LoVo (cell line): ENCODE results near the gene PRSS22.

Source experiments
- DNase-seq: peaks from one replicate; pipeline ENCODE4 v3.0.0-alpha.2; 2016; ENCODE audit warnings: low spot score

PRSS22 gene

GRCh38 chr16:2881783-2882649 is 24.0 kb upstream of the PRSS22 start:
- no peak for DNase-seq

DNA sequence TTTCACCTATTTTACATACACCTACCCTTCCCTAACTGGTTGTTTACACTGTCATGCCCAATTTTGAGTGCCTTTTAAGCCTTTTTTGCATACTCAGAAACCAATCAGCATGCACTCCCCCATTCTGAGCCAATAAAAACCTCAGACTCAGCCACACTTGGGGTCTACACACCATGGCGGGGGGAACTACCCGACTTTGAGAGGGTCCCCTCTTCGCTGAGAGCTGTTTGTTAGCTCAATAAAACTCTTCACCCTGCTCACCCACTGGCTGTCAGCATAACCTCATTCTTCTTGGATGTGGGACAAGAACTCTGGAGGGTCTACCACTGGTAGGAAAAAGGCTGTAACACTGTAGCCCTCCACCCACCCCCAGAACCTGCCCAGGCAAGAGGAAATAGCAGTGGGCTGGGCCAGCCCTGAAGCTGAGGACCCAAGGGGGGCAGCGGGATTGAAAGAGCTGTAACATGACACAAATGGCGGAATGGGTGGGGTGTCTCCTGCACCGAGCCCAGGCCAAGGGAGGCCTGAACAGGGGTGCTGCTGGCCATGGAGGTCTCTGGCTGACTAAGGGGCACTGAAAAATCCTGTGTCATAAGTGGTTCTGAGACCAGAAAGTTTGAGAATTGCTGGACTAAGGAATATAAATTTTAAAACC is 22.0 kb upstream of the PRSS22 start:
- DNase-seq, result no peak

- DNase-seq, result peak; percentile 89
Measured at GRCh38 chr16:2874912-2875362, 17.0 kb upstream of the PRSS22 start.

DNA sequence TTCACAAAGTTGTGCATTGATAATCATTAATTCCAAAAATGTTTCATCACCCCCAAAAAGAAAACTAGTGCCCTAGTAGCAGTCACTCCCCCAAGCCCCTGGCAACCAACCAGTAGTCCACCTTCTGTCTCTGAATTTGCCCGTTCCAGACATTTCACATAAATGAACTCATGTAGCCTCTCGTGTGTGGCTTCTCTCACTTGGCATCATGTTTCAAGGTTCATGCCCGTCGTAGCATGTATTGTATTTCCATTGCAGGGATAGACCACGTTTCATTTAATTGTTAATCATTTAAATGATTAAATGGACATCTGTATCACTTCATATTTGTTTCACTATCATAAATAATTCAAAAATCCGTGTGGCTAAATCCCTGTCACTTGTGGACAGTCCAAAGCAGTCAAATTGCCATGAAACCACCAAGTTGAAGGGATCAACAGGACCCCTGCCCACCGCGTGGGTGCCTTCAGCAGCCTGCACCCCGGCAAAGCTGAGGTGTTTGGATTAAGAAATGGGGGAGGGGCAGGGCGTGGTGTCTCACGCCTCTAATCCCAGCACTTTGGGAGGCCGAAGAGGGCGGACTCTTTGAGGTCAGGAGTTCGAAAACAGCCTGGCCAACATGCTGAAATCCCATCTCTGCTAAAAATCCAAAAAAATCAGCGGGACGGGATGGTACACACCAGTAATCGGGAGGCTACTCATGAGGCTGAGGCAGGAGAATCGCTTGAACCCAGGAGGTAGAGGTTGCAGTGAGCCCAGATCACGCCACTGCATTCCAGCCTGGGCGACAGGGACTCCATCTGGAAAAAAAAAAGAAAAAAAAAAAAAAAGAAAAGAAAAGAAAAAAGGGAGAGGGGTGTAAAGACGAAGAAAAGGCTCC is 16.3 kb upstream of the PRSS22 start:
- DNase-seq, result no peak

DNA sequence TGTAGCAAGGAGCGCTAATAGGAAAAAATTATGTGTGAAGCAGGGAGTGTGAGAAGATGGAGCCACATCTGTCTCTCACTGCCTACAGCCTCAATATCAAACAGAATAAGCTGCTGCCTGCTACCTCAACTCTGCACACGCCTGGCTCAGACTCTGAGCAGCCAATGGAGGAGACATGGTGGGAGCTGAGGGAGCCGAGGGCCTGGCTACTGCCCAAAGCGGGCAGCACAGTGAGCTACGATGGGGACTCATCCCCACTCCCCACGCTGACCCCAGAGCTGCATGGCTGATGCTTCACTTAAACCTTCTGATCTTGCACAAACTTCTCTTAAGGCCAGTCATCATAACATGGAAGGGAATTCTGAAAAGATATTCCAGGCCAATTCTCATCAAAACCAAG is 14.0 kb upstream of the PRSS22 start:
- no peak for DNase-seq

DNA sequence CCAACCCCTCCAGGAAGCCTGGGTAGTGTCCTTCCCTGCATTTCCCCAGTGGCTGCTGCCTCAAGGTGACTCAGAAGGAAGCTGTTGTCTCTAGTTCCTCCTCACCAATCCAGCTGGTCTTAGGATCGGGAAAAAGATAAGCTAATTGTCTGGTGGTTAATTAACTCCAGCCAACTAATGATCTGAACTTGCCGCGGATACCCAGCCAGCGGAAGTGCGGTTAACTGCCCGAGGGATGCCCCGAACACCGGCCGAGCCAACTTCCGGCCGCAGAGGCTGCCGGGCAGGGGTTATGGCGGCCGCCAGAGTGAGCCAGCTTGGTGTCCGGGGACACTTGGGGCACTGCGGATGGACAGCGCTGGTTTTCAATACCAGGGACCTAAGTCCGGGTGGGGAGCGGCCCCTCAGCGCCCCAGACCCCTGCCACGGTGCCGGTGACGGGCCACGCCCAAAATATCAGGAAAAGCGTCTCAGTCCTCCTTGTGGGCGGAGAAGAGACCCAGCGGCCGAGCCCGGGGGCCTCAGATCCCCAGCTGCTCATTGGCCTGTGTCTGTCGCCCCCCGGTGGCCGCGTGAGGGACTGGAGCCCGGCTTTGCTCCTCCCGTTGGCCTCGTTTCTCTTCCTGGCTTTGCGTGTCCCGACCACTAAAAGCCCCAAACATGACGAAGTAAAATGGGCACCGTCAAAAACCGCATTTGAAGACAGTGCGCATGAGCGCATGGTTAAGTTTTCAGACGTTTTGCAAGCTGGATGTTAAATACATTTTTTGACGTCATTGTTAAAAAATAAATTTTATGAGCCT is 10.2 kb upstream of the PRSS22 start:
- DNase-seq, result peak; percentile 93

- no peak for DNase-seq
Measured at GRCh38 chr16:2867661-2867986, 9.7 kb upstream of the PRSS22 start.

- no peak for DNase-seq
Measured at GRCh38 chr16:2866431-2866830, 8.5 kb upstream of the PRSS22 start.

- DNase-seq, result no peak
Measured at GRCh38 chr16:2865651-2866050, 7.7 kb upstream of the PRSS22 start.

DNA sequence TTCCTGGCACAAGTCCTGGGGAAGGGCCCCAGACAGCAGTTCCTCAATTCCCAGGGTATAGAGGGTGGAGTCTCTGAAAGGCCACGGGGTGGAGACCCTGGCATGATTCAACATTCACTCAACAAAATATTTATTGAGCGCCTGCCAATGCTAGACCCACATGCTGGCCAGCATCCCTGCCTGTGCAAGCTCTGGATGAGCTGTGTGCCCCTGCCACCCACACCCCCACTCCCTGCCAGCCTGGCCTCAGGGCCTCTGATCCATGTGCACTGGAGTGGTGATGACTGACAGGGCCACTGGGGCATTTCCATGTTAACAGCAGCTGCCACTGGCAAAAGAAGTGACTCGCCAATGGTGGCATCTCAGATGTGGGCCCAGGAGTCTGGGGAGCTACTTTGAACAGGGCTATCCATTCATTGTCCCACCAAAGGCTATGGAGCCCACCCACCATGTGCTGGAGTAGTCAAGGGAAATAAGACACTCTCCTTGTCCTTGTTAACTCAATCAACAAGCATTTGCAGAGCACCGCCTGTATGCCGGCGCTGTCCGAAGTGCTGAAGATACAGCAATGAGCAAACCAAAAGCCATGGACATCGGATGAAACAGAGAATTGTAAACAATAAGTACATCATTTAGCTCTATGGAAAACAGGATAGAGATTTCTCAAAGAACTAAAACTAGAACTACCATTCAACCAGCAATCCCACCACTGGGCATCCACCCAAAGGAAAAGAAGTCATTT is 3.0 kb upstream of the PRSS22 start:
- no peak for DNase-seq

DNA sequence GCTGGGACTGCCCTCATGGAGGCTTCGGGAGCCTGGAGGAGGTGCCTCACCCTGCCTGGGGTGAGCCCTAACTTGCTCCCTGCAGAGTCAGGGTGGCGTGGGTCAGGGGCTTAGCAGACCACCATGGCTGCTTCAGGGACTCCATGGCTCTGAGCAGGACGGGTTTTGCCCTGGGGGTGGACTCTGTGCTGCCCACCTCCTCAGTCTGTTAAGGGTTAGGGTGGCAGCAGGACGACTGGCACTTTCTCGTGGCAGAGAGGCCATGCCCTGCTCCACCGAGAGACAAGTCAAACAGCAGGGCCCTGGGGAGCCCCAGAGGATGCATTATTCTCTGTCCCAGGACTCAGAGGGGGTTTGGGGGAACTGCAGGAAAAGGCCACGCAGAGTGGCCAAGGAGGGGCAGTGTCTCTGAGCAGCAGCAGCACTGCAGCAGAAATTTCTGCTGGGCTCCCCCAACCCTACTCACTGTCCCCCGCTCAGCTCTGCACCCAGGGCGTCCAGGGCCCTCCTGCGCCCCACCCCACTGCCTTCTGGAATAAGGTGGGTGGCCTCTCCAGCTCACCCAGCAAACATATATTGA is 1.8 kb upstream of the PRSS22 start:
- DNase-seq, result no peak

DNA sequence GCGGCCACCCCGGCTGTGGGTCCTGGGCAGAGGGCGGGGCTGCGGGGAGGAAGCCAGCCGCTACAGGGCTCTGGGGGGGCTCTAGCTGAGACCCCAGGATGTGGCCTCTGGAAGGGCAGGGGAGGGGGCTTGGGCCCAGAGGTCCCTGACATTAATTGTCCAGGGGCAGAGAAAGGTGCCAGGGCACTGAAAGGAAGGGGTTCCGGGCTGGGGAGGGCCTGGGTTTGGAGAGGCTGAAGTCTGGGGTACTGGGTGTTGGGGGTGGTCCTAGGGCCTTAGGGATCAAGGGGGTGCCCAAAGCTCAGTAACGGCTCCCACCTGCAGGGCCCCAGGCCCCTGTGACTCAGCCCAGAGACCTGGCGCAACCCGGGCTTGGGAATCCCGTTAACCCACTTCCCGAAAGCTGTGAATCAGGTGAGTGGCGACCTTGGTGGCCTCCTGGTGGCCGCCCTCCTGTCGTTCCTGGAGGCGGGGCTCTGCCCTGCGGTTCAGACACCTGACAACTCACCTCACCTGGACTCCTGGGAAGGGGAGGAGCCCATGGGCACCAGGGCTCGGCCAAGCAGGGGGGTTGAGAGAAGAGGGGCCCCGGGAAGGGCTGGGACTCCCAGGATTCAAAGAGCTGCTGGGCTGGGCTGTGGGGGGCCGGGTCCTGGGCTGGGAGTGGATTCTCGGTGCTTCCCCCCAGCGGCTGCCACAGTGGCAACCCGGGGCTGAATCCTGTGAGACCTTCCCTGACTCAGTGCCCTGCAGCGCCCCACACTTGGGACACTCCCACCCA is 465 bp upstream of the PRSS22 start:
- peak; percentile 89 for DNase-seq

DNA sequence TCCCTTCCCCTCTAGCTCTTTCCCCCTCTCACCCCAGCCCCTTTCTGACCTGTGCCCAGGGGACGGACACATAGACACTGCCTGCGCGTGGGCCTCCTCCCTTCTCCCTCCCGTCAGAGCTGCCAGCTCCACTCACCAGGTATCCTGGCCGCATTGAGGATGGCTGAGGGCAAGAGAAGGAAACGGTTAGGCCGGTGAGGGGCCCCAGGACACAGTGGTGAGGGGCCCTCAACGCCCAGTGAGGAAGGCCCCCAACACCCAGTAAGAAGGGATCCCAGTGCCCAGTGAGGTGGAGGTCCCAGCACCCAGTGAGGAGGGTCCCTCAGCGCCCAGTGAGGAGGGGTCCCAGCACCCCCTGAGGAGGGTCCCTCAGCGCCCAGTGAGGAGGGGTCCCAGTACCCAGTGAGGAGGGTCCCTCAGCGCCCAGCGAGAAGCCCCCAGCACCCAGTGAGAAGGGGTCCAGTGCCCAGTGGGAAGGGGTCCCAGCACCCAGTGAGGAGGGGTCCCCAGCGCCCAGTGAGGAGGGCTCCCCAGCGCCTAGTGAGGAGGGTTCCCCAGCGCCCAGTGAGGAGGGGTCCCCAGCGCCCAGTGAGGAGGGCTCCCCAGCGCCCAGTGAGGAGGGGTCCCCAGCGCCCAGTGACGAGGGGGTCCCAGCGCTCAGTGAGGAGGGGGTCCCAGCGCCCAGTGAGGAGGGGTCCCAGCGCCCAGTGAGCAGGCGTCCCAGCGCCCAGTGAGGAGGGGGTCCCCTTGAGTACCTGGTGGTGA is 1.1 kb downstream of the PRSS22 start:
- DNase-seq, result no peak

GRCh38 chr16:2856061-2856670 is 1.8 kb downstream of the PRSS22 start:
- no peak for DNase-seq

GRCh38 chr16:2855536-2855935 is 2.4 kb downstream of the PRSS22 start:
- no peak for DNase-seq

GRCh38 chr16:2854700-2855309 is 3.2 kb downstream of the PRSS22 start:
- no peak for DNase-seq

- no peak for DNase-seq
Measured at GRCh38 chr16:2853531-2854073, 4.4 kb downstream of the PRSS22 start.
